Ureter (tissue), 1 donor: ENCODE measurements around the gene HCN4. TPM values are rescaled to one million over a fixed set of nuclear protein-coding genes. Genes with fewer than 3 reads are reported as not detected.
"Not testable (repeated sequence)": the region's sequence is repeated elsewhere in the genome, so short reads cannot be mapped to it uniquely, and the experiment has no call there.

Experiments used
- DNase-seq: peaks from one replicate; pipeline ENCODE4 v3.0.0-alpha.2; 2020; ENCODE audit warnings: low spot score
- total RNA-seq: library from RNA; stranded (reverse); gene quantifications from one replicate; pipeline ENCODE4 v1.2.4, GENCODE V29; 2023
- donor health status: DM: yes; HTN: yes; CAD: no.

Gene HCN4
- total RNA-seq: 0.08 TPM

DNA sequence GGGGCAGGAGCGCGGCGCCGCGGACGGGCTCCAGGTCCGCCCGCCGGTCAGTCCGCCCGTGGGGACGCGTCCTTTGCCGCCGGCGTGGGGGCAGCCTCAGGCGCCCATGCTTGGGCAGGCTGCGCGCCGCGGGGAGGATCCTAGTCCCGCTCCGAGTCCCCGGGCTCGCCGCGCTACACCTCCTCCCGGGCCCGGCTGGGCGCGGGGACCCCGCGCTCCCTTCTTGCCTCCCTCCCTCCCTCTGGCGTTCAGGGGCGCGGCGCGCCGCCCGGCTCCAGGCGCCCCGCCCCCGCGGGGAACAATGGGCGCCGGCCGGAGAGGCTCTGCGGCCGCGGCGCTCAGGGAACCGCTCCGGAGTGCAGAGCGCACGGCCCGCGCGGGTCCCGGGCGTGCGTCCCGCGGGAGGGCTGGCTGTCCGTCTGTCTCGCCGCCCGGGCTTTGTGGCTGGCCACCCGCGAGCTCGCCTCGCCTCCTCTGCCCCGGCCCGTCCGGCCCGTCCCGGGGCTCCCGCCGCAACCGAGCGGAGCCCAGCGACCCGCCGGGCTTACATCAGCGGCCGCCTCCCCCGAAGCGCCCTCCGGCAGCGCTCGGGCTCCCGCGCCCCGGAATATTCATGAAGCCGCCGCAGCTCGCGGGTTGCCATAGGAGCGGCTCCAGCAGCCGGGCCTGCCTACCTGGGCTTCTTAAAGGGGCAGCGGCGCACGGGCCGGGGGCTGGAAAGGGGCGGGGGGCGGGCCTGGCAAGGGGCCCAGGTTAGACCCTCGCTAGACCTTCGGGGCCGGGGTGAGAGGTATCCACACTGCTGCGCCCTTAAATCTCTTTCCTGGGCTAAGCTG lies at the start of gene HCN4:
Gene HCN4, minus strand, starts transcription at position 658 of the 836 bp plus-strand sequence. CDS start 688 bp downstream, outside the sequence.
- DNase-seq: no peak

- no peak for DNase-seq
Observed at GRCh38 chr15:73414876-73415275, 46.1 kb upstream of the HCN4 start.

DNA sequence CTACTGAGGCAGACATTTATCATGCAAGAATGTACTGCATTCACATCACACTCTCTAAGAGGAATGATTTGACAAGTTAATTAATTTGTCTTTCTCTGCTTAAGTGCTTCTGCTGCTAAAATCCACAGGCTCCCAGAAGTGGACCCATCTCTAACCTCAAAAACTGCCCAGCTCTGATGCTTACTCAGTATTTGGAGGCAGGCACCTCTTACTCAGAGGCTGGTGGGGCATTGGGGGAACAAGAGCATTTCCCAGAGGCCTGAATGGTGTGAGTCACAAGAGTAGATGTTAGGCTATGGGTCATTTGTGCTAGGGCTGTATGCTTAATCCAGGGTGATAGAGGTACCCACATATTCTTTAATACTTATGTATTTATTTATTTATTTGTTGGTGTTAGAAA lies 34.4 kb upstream of the HCN4 start:
- no peak for DNase-seq

GRCh38 chr15:73400222-73400621 lies 31.5 kb upstream of the HCN4 start:
- not testable (repeated sequence) for DNase-seq

GRCh38 chr15:73398861-73399260 lies 30.1 kb upstream of the HCN4 start:
- no peak for DNase-seq

DNA sequence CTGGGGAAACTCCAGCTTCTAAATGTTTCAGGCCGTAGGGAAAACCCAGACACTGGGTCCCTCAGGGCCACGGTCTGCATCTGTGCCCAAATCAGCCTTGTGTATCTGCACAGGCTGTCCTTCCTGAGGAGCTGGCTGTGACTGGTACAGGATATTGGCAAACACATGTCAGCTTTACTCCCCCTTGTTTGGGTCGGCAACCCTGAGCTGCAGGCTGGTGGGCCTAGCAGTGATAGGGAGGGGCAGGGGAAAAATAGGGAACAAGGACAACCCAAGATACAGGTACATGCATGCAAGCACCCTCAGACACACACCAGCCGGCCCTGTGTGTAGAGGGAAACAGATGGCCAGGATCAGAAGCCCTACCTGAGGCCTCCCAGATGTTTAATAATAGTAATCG lies 28.7 kb upstream of the HCN4 start:
- no peak for DNase-seq

- DNase-seq: no peak
Observed at GRCh38 chr15:73395671-73396070, 26.9 kb upstream of the HCN4 start.

DNA sequence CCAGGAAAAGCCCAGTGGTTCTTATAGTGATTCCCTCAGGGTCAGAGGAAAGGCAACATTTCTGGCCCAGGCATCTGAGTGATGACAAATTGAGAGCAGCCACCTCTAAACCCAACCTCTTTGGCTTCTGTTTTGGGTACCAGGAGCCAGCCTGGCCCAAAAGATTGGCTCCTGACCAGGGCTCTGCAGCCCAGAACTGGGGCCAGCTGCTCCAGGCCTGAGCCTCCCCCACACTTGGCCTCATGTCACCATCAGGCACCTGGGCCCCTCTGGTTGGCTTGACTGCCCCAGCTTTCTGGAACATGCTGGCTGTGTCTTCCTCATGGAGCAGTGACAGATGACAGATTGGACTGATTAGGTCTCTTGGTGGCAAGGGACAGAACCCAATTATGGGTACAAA lies 26.0 kb upstream of the HCN4 start:
- DNase-seq: no peak

GRCh38 chr15:73393336-73393735 lies 24.6 kb upstream of the HCN4 start:
- no peak for DNase-seq

- no peak for DNase-seq
Observed at GRCh38 chr15:73392025-73392424, 23.3 kb upstream of the HCN4 start.

DNA sequence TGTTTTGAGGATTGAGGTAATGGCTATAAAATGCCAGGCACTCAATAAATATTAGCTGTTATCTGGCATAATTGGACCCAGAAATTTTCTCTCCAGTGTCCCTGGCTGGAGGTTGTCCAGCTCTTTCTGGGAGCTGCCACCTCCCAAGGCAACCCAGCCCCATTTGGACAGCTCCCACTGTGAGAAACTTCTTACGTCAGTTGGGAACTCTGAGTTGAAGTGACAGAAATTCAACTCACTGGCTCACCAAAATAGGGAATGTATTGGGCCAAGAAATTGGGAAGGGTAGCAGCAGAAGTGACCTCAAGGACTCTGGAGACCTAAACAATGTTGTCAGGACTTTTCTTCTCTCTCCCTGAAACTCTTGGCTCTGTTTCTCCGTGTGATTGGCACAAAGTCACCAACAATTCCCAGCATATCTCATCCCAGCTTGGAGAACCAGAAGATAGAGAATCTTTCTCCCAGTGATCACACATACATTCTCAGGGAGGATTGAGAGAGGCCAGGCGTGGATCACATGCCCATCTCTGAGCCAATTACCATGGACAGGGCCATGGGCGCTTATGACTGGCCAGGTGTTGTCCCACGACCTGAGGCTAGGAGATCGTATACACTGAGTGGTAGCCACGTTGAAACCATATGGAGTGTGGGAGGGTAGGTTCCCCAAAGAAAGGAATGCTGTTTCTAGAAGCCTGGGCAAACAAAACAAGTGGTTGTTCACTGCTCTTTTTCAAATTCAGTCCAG lies 22.5 kb upstream of the HCN4 start:
- DNase-seq: no peak

- DNase-seq: no peak
Observed at GRCh38 chr15:73389971-73390544, 21.3 kb upstream of the HCN4 start.

- no peak for DNase-seq
Observed at GRCh38 chr15:73389539-73389938, 20.8 kb upstream of the HCN4 start.

- DNase-seq: no peak
Observed at GRCh38 chr15:73388256-73388781, 19.6 kb upstream of the HCN4 start.

GRCh38 chr15:73387507-73388255 lies 18.9 kb upstream of the HCN4 start:
- no peak for DNase-seq

GRCh38 chr15:73386886-73387506 lies 18.2 kb upstream of the HCN4 start:
- no peak for DNase-seq

DNA sequence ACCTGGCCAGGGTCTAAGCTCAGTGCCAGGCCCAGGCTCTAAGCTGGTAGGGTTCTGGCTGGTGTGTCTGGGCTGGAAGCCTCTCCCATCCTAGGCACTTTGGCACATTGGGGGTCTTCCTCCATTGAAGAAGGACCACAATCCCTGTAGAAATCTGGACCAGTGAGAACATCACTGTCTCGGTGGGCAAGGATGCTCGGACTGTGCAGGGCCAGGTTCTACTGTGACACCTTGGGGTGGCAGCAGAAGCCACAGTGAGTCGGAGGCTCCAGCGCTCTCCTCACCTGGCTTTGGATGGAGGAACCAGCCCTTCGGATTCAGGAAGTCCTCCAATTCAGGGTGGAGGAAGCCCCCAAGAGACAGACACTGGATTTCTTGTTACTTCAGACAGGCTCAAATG lies 17.5 kb upstream of the HCN4 start:
- DNase-seq: no peak

DNA sequence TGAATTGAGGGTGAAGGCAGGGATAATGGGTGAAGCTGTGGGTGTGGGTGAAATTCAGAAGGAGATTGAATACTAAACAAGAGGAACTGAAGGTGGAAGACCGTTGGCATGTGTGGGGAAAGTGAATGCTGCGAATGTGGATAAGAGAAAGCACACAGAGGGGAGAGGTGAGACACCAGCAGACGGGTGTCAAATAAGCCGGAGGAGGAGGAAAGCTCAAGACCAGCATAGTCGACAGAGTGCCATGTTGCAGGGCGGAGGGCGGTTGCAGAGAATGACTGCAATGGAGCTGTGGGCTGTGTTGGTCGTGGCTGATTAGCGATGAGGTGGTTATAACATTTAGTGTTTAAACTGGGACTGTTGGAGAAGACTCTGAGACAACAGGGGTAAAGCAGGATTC lies 16.4 kb upstream of the HCN4 start:
- no peak for DNase-seq

- DNase-seq: no peak
Observed at GRCh38 chr15:73383310-73384189, 14.8 kb upstream of the HCN4 start.

DNA sequence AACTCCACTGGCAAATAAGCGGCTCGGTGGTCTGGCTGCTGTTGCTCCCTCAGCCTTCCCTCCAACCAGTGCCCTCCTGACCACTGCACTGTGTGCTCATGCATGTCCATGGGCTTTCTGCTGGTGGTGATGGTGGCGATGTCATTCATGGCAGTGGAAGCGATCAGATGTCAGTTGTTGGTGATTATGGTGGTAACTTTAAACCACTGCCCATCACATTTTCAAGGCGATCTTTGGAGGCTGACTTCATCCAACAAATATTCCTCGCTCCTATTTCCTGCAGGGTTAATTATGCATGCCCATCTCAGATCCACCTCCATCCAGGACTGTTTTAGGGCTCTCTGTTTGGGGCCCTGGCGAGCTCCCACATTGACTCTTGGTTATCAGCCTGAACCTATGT lies 13.4 kb upstream of the HCN4 start:
- DNase-seq: no peak
